Measurements from ENCODE around the gene TESMIN.

Gene TESMIN

GRCh38 chr11:68709062-68709461 is 42.3 kb downstream of the TESMIN start:
- no peak for DNase-seq

DNA sequence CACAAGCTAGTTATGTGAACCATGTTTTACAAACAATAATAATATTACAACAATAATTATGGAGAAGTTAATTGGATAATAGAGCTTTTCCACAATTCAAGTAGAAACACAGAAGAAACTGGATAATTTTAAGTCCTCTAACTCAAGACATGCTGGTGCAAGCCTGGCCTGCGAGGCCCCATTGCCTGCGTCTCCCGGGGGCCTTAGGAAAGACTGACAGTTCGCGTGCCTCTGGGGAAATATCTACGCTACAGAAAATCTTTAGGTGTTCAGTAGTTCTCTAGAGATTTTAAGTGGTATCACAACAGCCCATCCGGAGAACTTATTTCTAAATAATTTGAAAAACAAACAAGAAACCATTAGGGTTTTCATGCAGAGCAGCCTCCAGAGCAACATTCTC is 43.8 kb downstream of the TESMIN start:
- no peak for DNase-seq

DNA sequence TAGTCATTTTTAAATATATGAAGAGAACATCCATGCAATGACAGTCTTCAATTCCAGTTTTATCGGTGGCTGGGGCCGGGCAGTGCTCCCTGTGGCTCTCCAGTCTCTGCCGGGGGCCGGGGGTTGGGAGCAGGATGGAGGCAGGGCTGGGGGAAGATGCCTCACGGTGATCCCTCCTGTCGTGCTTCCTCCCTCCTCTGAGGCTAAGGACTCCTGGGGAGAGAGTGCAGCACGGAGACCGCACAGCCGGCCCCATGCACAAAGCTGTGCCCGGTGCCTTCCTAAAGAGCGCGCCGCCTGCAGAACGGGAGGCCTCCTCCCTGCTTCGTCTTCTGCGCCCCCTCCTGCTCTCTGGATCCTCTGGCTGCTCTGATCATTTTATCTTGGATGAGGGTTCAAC is 46.4 kb downstream of the TESMIN start:
- DNase-seq = no peak

DNA sequence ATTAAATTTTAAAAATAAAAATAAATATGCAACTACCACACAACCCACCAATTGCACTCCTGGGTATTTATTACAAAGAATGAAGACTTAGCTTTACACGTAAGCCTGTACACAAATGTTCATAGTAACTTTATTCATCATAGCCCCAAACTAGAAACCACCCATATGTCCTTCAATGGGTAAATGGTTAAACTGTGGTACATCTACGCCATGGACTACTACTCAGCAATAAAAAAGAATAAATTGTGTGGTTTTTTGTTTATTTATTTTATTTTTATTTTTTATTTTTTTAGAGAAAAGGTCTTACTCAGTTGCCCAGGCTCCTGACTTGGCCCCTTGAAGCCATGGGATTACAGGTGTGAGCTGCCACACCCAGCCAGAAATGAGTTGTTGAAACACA is 52.3 kb downstream of the TESMIN start:
- DNase-seq = no peak

DNA sequence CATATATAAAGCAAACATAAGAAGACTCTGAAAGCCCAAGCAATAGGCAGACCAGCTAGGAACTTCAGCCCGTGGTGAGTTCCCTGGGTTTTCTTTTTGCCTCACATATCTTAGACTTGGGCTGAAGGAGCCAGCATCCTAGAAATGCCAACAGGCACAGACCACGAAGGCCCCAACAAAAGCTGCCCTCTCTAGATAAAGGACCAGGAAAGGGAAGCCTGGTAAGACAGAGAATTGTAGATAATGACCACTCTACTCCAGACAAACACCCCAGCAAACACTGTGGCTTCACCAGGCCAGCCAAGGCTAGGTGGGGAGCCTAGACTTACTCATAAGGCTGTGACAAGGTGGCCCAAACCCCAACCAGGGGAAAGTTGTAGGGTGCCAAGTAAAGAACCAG is 55.8 kb downstream of the TESMIN start:
- DNase-seq = no peak

DNA sequence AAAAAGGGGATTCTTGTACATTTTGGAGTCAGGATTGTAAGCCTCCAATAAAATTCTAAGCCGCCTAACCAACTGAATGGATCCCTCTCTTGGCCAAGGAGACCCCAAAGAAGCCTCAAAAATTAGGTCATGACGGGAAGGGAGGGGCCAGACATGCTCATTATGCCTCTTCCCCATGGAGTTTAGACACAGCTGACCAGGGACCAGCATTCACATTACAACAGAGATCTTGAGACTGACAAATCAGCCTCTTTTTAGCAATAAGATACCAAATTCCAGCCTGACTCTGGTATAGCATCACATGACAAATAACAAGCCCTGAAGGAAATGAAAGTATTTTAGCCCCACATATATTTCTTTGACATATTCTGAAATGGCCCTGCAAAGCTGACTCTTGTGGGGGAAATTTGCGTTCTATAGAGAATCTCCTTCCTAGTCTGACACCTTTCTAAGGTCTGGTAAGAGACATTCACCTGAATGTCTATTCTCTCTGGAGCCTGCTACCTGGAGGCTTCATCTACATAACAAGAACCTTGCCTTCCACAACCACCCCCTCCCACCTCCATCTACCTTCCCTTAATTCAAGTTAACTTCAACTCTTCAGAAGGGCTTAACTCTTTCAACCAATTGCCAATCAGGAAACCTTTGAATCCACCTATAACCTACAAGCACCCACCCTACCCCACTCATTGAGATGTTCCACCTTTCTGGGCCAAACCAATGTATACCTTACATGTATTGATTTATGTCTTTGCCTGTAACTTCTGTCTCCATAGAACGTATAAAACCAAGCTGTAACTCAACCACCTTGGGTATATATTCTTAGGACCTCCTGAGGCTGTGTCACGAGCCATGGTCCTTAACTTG is 56.7 kb downstream of the TESMIN start:
- no peak for DNase-seq

GRCh38 chr11:68693484-68693882 is 57.8 kb downstream of the TESMIN start:
- no peak for DNase-seq

DNA sequence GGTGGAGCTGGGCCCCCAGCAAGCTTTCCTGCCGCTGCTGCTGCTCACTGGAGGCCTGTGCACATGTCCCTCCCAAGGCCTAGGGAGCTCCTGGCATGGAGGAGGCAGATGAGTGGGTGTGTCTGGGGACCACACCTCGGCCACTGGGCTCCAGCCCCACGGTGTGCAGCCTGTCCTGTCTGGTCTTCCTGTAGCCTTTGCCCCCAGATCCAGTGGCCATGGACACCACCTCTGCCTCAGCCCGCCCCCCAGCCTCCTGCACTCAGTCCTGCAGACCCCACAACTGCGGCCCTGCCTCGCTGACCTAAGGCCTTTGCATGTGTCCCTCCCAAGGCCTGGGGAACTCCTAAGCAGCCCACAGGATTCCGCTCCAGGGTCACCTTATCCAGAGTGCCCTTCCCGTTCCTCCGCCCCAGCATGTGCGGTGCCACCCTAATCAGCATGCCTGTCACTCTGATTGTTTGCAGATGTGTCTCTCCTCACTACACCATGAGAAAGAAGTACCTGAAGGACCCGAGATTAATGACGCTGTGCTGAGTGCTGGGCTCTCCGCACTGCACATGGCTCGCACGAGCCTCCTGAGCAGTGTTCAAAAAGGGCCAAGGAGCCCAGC is 58.3 kb downstream of the TESMIN start:
- no peak for DNase-seq

- DNase-seq = no peak
These were observed 59.2 kb downstream of the TESMIN start for GRCh38 chr11:68692115-68692514.

DNA sequence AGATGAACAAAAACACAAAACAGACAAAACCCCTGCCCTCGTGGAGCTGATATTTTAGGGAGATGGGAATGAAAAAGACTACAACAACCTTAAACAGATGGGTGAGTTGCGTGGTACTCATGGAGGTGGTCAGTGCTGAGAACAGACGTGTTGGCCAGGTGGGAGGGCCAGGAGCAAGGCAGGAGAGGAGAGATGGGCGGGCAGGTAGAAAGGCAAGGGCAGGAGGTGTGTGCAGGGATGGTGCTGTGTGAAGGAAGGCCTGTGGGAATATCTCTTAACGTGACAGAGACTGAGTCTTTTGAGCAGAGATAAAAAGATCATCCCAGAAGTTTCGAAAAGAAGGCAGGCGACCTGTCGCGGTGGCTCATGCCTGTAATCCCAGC is 59.9 kb downstream of the TESMIN start:
- DNase-seq = no peak

DNA sequence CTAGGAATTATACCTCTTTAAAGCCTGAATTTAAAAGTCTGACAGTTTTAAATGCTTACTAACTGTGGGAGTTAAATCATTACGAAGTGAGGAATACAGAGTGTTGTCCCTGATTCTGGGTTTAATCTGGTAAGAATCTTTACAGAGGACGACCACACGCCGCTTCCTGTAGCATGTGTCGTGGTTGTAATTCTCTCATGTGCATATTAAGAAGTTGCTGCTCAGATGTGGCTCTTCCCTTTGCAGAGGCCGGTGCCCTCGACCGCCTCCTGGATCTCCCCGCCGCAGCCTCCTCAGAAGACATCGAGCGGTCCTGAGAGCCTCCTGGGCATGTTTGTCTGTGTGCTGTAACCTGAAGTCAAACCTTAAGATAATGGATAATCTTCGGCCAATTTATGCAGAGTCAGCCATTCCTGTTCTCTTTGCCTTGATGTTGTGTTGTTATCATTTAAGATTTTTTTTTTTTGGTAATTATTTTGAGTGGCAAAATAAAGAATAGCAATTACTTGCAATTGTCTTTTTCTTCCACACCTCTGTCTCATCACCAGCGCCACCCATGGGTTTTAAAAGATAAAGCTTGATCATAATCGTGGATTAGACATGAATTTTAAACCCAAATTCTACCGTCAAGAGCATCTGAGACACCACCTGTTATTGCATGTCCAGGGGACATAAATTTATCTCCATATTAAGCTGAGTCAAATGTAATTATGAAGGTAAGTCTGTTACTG is 60.5 kb downstream of the TESMIN start:
- no peak for DNase-seq

GRCh38 chr11:68689737-68690625 is 61.3 kb downstream of the TESMIN start:
- DNase-seq = no peak

DNA sequence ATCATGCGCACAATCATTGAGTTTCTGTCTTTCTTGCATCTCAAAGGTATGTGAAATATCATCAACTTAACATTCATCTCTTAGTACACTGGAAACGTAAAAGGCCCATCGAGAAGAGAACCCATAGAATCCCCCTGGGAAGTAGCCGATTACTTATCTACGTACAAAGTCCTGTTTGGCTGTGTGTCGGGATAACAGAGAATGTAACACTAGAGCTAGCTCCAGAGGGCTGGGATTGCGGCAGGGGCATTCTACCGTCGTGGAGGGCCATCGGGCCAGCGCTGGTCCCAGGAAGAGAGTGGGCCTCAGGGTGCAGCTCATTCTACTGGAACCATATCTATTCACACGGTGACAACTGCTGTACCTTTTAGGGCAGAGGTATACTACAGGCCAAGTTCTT is 62.4 kb downstream of the TESMIN start:
- DNase-seq = no peak

- no peak for DNase-seq
These were observed 63.3 kb downstream of the TESMIN start for GRCh38 chr11:68687986-68688385.

GRCh38 chr11:68687311-68687710 is 64.0 kb downstream of the TESMIN start:
- no peak for DNase-seq

DNA sequence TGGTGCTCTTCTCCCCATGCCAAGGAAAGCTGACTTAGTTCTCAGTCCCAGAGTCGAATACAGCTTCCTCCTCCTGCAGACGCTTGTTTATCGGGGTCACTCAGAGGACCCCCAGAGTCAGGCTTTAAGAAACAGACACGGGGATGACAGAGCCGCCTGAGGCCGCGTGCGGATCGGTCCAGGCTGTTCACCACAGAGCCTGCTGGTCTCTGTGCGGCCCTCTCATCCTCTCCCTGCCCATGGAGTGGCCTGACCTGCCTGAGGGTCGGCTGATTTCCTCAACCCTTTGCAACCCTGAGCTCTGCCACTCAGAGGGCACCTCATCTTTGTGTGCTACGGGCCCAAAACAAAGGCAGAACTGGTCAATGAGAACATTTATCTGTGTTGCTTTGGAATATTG is 64.8 kb downstream of the TESMIN start:
- no peak for DNase-seq

DNA sequence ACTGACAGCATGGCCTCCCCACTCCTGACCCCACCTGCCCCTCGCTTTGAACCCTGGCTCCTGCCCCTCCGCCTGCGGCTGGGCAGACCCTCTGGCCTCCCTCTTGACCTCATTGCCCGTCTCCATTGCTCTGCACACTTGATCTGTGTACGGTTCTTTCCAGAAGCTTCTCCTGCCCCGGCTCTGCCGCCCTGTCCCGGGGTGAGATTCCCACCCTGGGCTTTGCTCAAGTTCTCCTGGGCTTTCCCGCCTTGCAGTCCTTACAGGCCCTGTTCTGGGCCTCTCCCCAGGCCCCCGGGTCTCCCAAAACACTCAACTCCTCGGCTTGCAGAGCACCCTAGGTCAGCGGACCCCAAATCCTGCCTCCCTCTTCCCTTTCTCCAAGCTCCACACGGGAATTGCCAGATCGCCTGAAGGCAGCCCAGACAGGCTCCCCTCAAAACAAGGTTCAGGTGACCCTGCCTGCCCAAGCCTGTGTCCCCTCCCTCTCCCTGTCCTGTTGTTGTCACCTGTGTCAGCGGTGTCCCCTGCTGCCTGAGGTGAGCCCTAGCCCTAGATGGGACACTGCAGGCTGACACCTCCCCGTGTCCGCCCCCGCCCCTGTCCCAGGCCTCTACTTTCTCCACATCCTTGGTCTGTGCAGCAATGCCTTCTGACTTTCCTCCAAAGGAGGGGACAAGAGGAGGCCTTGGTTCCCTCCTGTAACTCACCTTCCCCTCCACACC is 65.5 kb downstream of the TESMIN start:
- DNase-seq = no peak

DNA sequence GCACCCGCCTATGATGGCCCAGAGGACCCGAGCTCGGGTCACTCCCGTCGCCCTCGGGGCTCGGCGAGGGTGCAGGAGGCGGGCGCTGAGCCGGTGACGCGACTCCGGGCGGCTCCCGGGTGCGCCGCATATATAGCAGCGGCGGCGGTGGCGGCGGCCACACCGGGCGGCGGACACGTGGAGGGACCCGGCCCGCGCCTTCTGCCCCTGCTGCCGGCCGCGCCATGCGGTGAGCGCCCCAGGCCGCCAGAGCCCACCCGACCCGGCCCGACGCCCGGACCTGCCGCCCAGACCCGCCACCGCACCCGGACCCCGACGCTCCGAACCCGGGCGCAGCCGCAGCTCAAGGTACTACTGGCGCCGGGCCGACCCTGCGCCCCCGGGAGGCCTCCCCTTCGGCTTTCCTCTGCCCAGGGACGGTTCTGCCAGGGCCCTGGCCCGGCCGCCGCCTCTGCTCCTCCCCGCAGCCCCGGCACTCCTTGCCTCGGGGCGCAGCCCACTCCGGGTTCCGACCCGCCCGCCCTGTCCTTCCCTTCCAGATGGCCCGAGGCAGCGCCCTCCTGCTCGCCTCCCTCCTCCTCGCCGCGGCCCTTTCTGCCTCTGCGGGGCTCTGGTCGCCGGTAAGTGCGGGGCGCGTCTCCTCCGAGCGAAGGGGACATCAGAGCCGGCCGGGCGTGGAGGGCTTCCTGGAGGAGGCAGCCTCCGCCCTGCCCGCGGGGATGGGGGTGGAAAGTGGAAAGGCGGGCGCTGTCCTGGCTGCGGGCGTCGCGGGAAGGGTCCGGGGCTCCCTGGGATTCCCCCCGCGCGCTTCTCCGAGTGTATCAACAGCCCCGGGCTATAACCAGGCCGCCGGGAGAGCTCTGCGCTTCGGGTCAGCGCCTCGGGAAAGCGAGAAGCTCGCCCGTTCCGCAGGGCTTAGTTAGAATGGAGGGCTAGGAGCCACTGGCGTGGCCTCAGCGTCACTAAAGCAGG is 66.6 kb downstream of the TESMIN start, which contains the start of gene GAL:
Gene GAL (plus strand): TSS at position 160 of the 972 bp plus-strand sequence. CDS start 380 bp downstream, at position 540.
- no peak for DNase-seq

- DNase-seq = no peak
These were observed 67.6 kb downstream of the TESMIN start for GRCh38 chr11:68683536-68684384.

DNA sequence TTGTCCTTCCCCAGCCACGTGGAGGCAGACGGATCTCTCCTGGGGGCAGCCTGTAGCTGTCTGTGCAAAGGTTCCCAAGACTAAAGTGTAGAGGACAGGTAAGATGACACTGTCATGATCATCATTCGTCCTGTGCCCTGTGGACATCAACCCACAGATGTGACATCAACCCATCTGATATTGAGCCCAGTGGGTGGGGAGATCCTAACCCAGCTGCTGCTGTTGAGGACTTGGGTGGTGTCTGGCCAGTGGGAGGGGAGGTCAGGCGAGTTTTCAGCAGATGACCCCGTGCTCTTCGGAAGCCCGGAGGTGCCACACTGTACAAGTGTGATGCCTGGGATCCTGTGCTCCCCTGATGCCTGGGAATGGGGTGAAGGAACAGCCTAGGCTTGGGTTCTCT is 68.2 kb downstream of the TESMIN start:
- DNase-seq = no peak
